Liver (tissue), 3 donors: ENCODE measurements around the gene ZFHX2.

Experiments used
- CTCF ChIP-seq: fragments of 150-350 bp; IDR thresholded peaks from 2 replicates; pipeline ENCODE4 v1.5.1; 2017; ENCODE audit warnings: improper control_type of control experiment, low read depth, low read length; ENCODE audit not compliant: missing input control
- EGR1 ChIP-seq, 2 donors: IDR thresholded peaks; 2 replicates each; pipeline ENCODE4 v1.6.1; 2016 to 2018; ENCODE audit warnings: antibody characterized with exemption in 2 of 2, low read depth in 2 of 2
- NR2F2 ChIP-seq: IDR thresholded peaks from 2 replicates; pipeline ENCODE4 v1.6.1; 2016; ENCODE audit warnings: antibody characterized with exemption
- RAD21 ChIP-seq, 2 donors: IDR thresholded peaks; 2 replicates each; pipeline ENCODE4 v1.6.1; 2016; ENCODE audit warnings: antibody characterized with exemption in 2 of 2, mild to moderate bottlenecking in 2 of 2
- REST ChIP-seq: IDR thresholded peaks from 2 replicates; pipeline ENCODE4 v1.6.1; 2016; ENCODE audit warnings: antibody characterized with exemption, mild to moderate bottlenecking
- RXRA ChIP-seq, 2 donors: IDR thresholded peaks; 2 replicates each; pipeline ENCODE4 v1.6.1; 2017 to 2018; ENCODE audit warnings: antibody characterized with exemption in 2 of 2, mild to moderate bottlenecking in 1 of 2
- YY1 ChIP-seq: IDR thresholded peaks from 2 replicates; pipeline ENCODE4 v1.6.1; 2016; ENCODE audit warnings: antibody characterized with exemption, mild to moderate bottlenecking
- donor health status: healthy.
- donor health status: healthy.

GRCh38 chr14:23524954-23525353, 26.6 kb downstream of the ZFHX2 start:
- TF ChIP-seq CTCF (no peak), RAD21 (IDR thresholded peaks at IDR 0.05) (no peak), NR2F2 (no peak), YY1 (no peak), EGR1 (IDR thresholded peaks at IDR 0.05; ENCODE audit: low read depth in 2 of 2) (no peak), REST (no peak), RXRA (IDR thresholded peaks at IDR 0.05) (no peak)
